ENCODE measurements around the gene CD247.

Gene CD247

GRCh38 chr1:167542109-167543032 is 24.0 kb upstream of the CD247 start:
- DNase-seq (ENCODE audit: extremely low read depth in 1 of 2, low read depth in 1 of 2), result no peak

GRCh38 chr1:167541610-167542009 is 23.3 kb upstream of the CD247 start:
- DNase-seq (ENCODE audit: extremely low read depth in 1 of 2, low read depth in 1 of 2), result no peak

GRCh38 chr1:167541003-167541402 is 22.7 kb upstream of the CD247 start:
- DNase-seq (ENCODE audit: extremely low read depth in 1 of 2, low read depth in 1 of 2), result no peak

GRCh38 chr1:167538657-167539056 is 20.3 kb upstream of the CD247 start:
- DNase-seq (ENCODE audit: extremely low read depth in 1 of 2, low read depth in 1 of 2), result no peak

GRCh38 chr1:167533851-167534300 is 15.5 kb upstream of the CD247 start:
- peak; percentile 30 to 40 for DNase-seq (ENCODE audit: extremely low read depth in 1 of 2, low read depth in 1 of 2)

- no peak for DNase-seq (ENCODE audit: extremely low read depth in 1 of 2, low read depth in 1 of 2)
Measured at GRCh38 chr1:167532964-167533824, 14.9 kb upstream of the CD247 start.

- DNase-seq (ENCODE audit: extremely low read depth in 1 of 2, low read depth in 1 of 2), result no peak
Measured at GRCh38 chr1:167532375-167532774, 14.0 kb upstream of the CD247 start.

- DNase-seq (ENCODE audit: extremely low read depth in 1 of 2, low read depth in 1 of 2), result no peak
Measured at GRCh38 chr1:167529829-167530474, 11.6 kb upstream of the CD247 start.

- no peak for DNase-seq (ENCODE audit: extremely low read depth in 1 of 2, low read depth in 1 of 2)
Measured at GRCh38 chr1:167528057-167528728, 9.9 kb upstream of the CD247 start.

- no peak for DNase-seq (ENCODE audit: extremely low read depth in 1 of 2, low read depth in 1 of 2)
Measured at GRCh38 chr1:167526667-167527383, 8.5 kb upstream of the CD247 start.

- no peak for DNase-seq (ENCODE audit: extremely low read depth in 1 of 2, low read depth in 1 of 2)
Measured at GRCh38 chr1:167524651-167525050, 6.3 kb upstream of the CD247 start.

- DNase-seq (ENCODE audit: extremely low read depth in 1 of 2, low read depth in 1 of 2), result no peak
Measured at GRCh38 chr1:167522246-167522645, 3.9 kb upstream of the CD247 start.

GRCh38 chr1:167520711-167521206 is 2.4 kb upstream of the CD247 start:
- no peak for DNase-seq (ENCODE audit: extremely low read depth in 1 of 2, low read depth in 1 of 2)

GRCh38 chr1:167517535-167518330 is 596 bp downstream of the CD247 start:
- DNase-seq (ENCODE audit: extremely low read depth in 1 of 2, low read depth in 1 of 2), result peak; percentile 72 to 83

GRCh38 chr1:167516404-167517388 is 1.6 kb downstream of the CD247 start:
- DNase-seq (ENCODE audit: extremely low read depth in 1 of 2, low read depth in 1 of 2), result no peak

- DNase-seq (ENCODE audit: extremely low read depth in 1 of 2, low read depth in 1 of 2), result no peak
Measured at GRCh38 chr1:167515893-167516321, 2.4 kb downstream of the CD247 start.

GRCh38 chr1:167515461-167515860 is 2.9 kb downstream of the CD247 start:
- no peak for DNase-seq (ENCODE audit: extremely low read depth in 1 of 2, low read depth in 1 of 2)

- no peak for DNase-seq (ENCODE audit: extremely low read depth in 1 of 2, low read depth in 1 of 2)
Measured at GRCh38 chr1:167514288-167514687, 4.0 kb downstream of the CD247 start.
